Keratinocyte (primary cell): Measurements from ENCODE around the gene SPDYC.

Source experiments
- CTCF ChIP-seq, 3 experiments: IDR thresholded peaks in 1 of 3; conservative IDR thresholded peaks in 1 of 3; optimal IDR thresholded peaks in 1 of 3; 2 replicates in 2 of 3; 3 replicates in 1 of 3; pipeline versions ENCODE3 to v1.5.1; 2011; ENCODE audit warnings: low read length in 3 of 3, mild to moderate bottlenecking in 3 of 3, moderate library complexity in 2 of 3, control low read depth in 1 of 3, inconsistent platforms in 1 of 3; ENCODE audit not compliant: insufficient read depth in 2 of 3; ENCODE audit errors: extremely low read depth in 1 of 3
- EZH2 ChIP-seq: IDR thresholded peaks from one replicate; pipeline ENCODE4 v1.6.1; 2012; ENCODE audit warnings: inconsistent platforms, mild to moderate bottlenecking, low read length, moderate library complexity

DNA sequence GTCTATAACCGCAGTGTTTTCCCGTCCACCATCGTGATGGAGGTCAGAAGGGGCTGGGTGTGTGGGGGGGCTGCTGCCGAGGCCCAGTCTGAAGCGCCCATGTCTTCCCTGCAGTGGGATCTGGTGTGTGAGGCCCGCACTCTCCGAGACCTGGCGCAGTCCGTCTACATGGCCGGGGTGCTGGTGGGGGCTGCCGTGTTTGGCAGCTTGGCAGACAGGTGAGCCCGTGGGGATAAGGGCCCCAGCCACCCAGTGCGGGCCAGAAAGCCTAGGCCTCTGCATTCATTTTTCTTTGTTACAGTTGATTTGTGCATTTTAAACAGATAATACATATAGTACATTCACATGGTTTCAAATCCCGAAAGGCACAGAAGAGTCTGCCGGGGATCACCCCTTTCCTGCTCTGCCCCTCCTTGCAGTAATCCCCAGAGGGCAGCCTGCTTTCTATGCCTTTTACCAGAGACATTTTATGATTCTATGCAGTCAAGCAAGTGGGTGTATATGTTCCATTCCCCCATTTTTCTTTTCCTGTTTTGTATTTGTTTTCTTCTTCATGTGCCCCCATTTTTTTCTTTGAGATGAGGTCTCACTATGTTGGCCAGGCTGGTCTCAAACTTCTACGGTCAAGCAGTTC is 44.3 kb downstream of the SPDYC start:
- TF ChIP-seq CTCF (optimal IDR thresholded peaks at IDR 0.05 in 1 of 3, IDR thresholded peaks at IDR 0.05 in 1 of 3, conservative IDR thresholded peaks at IDR 0.05 in 1 of 3; ENCODE audit: extremely low read depth in 1 of 3, insufficient read depth in 2 of 3, low read length in 3 of 3), result no peak
- no peak for TF ChIP-seq EZH2
